Measurements from ENCODE around the gene KLF13. TPM values are rescaled to one million over a fixed set of nuclear protein-coding genes. Genes with fewer than 3 reads are reported as not detected.

The KLF13 gene
- total RNA-seq, 1 experiment from 2014 or later: 60.1 TPM

DNA sequence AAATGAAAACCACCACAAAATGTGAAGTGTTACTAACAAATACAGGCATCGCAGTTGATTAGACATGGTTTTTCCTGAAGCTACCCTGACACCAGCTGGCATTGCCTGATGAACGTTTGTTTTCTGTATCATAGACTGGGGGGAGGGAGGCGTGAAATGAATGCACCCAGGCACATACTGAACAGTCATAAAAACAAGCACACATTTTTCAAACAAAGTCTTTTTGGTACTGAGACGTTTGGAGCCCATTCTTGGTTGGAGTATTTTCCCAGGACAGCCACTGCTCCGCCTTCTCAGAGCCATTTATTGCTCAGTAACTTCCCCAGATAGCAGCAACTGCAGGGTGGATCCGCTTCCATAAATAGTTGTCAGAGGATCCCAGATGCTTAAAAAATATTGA is 52.4 kb downstream of the KLF13 start:
- no peaks in the 10 kb centered on the region for H3K4me1 ChIP-seq (ENCODE audit: control insufficient read depth in 1 of 2, insufficient read depth in 2 of 2, low read length in 2 of 2)
- POLR2A ChIA-PET: no interaction called here
- CTCF ChIA-PET: no interaction called here
- intact Hi-C loops (cut with micrococcal nuclease): no loop called here
- no peak overlapping the region for H3K27ac ChIP-seq (ENCODE audit: low read depth, low read length)
- no TSS peak for BruUV-seq (replicated peaks)
- H3K9me2 ChIP-seq (ENCODE audit: insufficient read depth): no peaks in the 10 kb centered on the region
- TF ChIP-seq, protein P1, sequence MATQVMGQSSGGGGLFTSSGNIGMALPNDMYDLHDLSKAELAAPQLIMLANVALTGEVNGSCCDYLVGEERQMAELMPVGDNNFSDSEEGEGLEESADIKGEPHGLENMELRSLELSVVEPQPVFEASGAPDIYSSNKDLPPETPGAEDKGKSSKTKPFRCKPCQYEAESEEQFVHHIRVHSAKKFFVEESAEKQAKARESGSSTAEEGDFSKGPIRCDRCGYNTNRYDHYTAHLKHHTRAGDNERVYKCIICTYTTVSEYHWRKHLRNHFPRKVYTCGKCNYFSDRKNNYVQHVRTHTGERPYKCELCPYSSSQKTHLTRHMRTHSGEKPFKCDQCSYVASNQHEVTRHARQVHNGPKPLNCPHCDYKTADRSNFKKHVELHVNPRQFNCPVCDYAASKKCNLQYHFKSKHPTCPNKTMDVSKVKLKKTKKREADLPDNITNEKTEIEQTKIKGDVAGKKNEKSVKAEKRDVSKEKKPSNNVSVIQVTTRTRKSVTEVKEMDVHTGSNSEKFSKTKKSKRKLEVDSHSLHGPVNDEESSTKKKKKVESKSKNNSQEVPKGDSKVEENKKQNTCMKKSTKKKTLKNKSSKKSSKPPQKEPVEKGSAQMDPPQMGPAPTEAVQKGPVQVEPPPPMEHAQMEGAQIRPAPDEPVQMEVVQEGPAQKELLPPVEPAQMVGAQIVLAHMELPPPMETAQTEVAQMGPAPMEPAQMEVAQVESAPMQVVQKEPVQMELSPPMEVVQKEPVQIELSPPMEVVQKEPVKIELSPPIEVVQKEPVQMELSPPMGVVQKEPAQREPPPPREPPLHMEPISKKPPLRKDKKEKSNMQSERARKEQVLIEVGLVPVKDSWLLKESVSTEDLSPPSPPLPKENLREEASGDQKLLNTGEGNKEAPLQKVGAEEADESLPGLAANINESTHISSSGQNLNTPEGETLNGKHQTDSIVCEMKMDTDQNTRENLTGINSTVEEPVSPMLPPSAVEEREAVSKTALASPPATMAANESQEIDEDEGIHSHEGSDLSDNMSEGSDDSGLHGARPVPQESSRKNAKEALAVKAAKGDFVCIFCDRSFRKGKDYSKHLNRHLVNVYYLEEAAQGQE (IDR thresholded peaks at IDR 0.05; ENCODE audit: low read depth): no peak
- TF ChIP-seq EGR1 (IDR thresholded peaks at IDR 0.05; ENCODE audit: low read depth) (no peak), MAX (IDR thresholded peaks at IDR 0.05) (no peak), POLR2A (IDR thresholded peaks at IDR 0.05; ENCODE audit: borderline replicate concordance, extremely low read depth, insufficient read depth, insufficient read length) (no peak)
- H3K9ac ChIP-seq (ENCODE audit: low read length): no peak overlapping the region
- H4K20me1 ChIP-seq (ENCODE audit: insufficient read depth): no peaks in the 10 kb centered on the region
- H2AFZ ChIP-seq (ENCODE audit: low read depth, low read length, poor library complexity, severe bottlenecking): no peak overlapping the region
- H3K27me3 ChIP-seq (ENCODE audit: insufficient read depth, low read length): no peaks in the 10 kb centered on the region
- RAD21 ChIA-PET (ENCODE audit: low non-redundant PET in 1 of 2, low total read pairs in 2 of 2, uncharacterized antibody in 2 of 2, unreplicated experiment in 2 of 2): no interaction called here
- H3K4me3 ChIP-seq (replicated peaks in 1 of 2; ENCODE audit: low read depth in 1 of 2, low read length in 2 of 2): no peak overlapping the region
- no peak for ATAC-seq
- no peaks in the 10 kb centered on the region for H3K36me3 ChIP-seq (ENCODE audit: control insufficient read depth in 1 of 2, insufficient read depth in 2 of 2, low read length in 2 of 2)
- no peak for DNase-seq (ENCODE audit: low read depth, low spot score)
- no peaks in the 10 kb centered on the region for H3K79me2 ChIP-seq (ENCODE audit: insufficient read depth, low read length)
- no peak overlapping the region for H3K4me2 ChIP-seq (ENCODE audit: low read length)
- H3K9me3 ChIP-seq (ENCODE audit: control insufficient read depth in 1 of 2, insufficient read depth in 1 of 2, low read depth in 1 of 2, low read length in 2 of 2): no peaks in the 10 kb centered on the region

- H3K27ac ChIP-seq (ENCODE audit: low read depth, low read length): no peak overlapping the region
- H3K9me3 ChIP-seq (ENCODE audit: control insufficient read depth in 1 of 2, insufficient read depth in 1 of 2, low read depth in 1 of 2, low read length in 2 of 2): no peaks in the 10 kb centered on the region
- CTCF ChIA-PET: no interaction called here
- H3K9ac ChIP-seq (ENCODE audit: low read length): no peak overlapping the region
- no peak overlapping the region for H3K4me3 ChIP-seq (replicated peaks in 1 of 2; ENCODE audit: low read depth in 1 of 2, low read length in 2 of 2)
- no peak for ATAC-seq
- H3K36me3 ChIP-seq (ENCODE audit: control insufficient read depth in 1 of 2, insufficient read depth in 2 of 2, low read length in 2 of 2): no peaks in the 10 kb centered on the region
- DNase-seq (ENCODE audit: low read depth, low spot score): no peak
- no peak overlapping the region for H3K4me2 ChIP-seq (ENCODE audit: low read length)
- POLR2A ChIA-PET: no interaction called here
- intact Hi-C loops (cut with micrococcal nuclease): no loop called here
- H3K27me3 ChIP-seq (ENCODE audit: insufficient read depth, low read length): no peaks in the 10 kb centered on the region
- no peaks in the 10 kb centered on the region for H3K9me2 ChIP-seq (ENCODE audit: insufficient read depth)
- no peak overlapping the region for H2AFZ ChIP-seq (ENCODE audit: low read depth, low read length, poor library complexity, severe bottlenecking)
- no TSS peak for BruUV-seq (replicated peaks)
- no peaks in the 10 kb centered on the region for H3K79me2 ChIP-seq (ENCODE audit: insufficient read depth, low read length)
- no peaks in the 10 kb centered on the region for H4K20me1 ChIP-seq (ENCODE audit: insufficient read depth)
- RAD21 ChIA-PET (ENCODE audit: low non-redundant PET in 1 of 2, low total read pairs in 2 of 2, uncharacterized antibody in 2 of 2, unreplicated experiment in 2 of 2): no interaction called here
- no peaks in the 10 kb centered on the region for H3K4me1 ChIP-seq (ENCODE audit: control insufficient read depth in 1 of 2, insufficient read depth in 2 of 2, low read length in 2 of 2)
- TF ChIP-seq EGR1 (IDR thresholded peaks at IDR 0.05; ENCODE audit: low read depth) (no peak), SP1 (IDR thresholded peaks at IDR 0.05; ENCODE audit: low read depth) (no peak), FOSL1 (IDR thresholded peaks at IDR 0.05; ENCODE audit: low read depth) (no peak), CEBPB (IDR thresholded peaks at IDR 0.05; ENCODE audit: low read depth) (no peak), ATF3 (IDR thresholded peaks at IDR 0.05) (no peak), JUND (IDR thresholded peaks at IDR 0.05) (no peak), ELF1 (IDR thresholded peaks at IDR 0.05; ENCODE audit: borderline replicate concordance, low read depth) (no peak), EZH2 (IDR thresholded peaks at IDR 0.05) (no peak), EZH2phosphoT487 (IDR thresholded peaks at IDR 0.05; ENCODE audit: borderline replicate concordance) (no peak), CBX3 (IDR thresholded peaks at IDR 0.05; ENCODE audit: low read depth) (no peak), YY1 (IDR thresholded peaks at IDR 0.05; ENCODE audit: extremely low read depth, insufficient replicate concordance, low read depth, low read length) (no peak), RAD21 (IDR thresholded peaks at IDR 0.05; ENCODE audit: low read depth) (no peak), SRF (IDR thresholded peaks at IDR 0.05; ENCODE audit: low read depth) (no peak), MAX (IDR thresholded peaks at IDR 0.05) (no peak), SIN3A (IDR thresholded peaks at IDR 0.05; ENCODE audit: low read depth) (no peak), POLR2AphosphoS5 (IDR thresholded peaks at IDR 0.05; ENCODE audit: low read depth, low read length) (no peak)
Observed at GRCh38 chr15:31379577-31379976, 52.9 kb downstream of the KLF13 start.

Measured in HCT116 (cell line).